Measurements from ENCODE around the gene WNT8B. TPM values are rescaled to one million over a fixed set of nuclear protein-coding genes. Genes with fewer than 3 reads are reported as not detected.

Gene WNT8B
- total and polyA plus RNA-seq, 9 of the 15 experiments (the other 6 are each of a cell fraction or from before 2014, with no cell fraction given): not detected

DNA sequence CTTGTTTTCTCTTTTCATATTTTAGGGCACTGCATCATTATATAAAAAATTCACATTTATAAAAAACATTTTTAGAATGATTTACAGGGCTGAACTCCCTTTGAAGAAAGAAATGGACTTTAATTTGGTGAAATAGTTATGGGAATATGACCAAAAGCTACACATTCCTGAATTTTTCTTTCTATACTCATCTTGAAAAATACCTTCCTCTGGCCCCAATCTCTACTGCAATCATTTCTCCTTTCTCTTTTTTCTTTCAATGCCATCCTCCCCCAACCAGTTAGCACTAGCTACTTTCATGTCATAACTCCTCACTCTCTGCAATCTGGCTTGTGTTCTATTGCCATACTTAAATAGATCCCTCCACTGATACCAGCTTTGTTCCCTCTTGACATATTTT is 6.2 kb downstream of the WNT8B start:
- Histone ChIP-seq H3K9ac (ENCODE audit: insufficient read depth in 1 of 2, low read depth in 2 of 2, low read length in 2 of 2) (no peak overlapping the region), H3K4me3 (no peak overlapping the region), H3K36me3 (ENCODE audit: control insufficient read depth, insufficient read depth, low read length) (no peaks in the 10 kb centered on the region), H3K4me1 (replicated peaks in 1 of 2; ENCODE audit: control insufficient read depth in 2 of 2, insufficient read depth in 2 of 2, low read length in 2 of 2) (no peaks in the 10 kb centered on the region), H3K9me1 (ENCODE audit: control insufficient read depth, insufficient read depth, low read length) (no peaks in the 10 kb centered on the region), H3K27me3 (ENCODE audit: control insufficient read depth in 2 of 2, insufficient read depth in 2 of 2, low read length in 2 of 2) (peaks cover 0 to 7% of the 10 kb centered on the region in 2 experiments; a peak in 2 of 5 replicates), H2AFZ (ENCODE audit: low read depth, low read length) (no peak overlapping the region), H4K20me1 (replicated peaks; ENCODE audit: control insufficient read depth, insufficient read depth, low read length) (no peaks in the 10 kb centered on the region), H3K79me2 (ENCODE audit: control insufficient read depth, insufficient read depth, low read length) (no peaks in the 10 kb centered on the region), H3K9me3 (replicated peaks; ENCODE audit: control insufficient read depth, insufficient read depth, low read depth, low read length) (no peaks in the 10 kb centered on the region), H3K27ac (ENCODE audit: extremely low read depth, low read depth, low read length) (no peak overlapping the region), H3K4me2 (ENCODE audit: insufficient read depth, low read length) (no peak overlapping the region)
- no peak for FAIRE-seq
- in situ Hi-C loops (cut with MboI) (no loop called here), intact Hi-C loops (cut with micrococcal nuclease) (no loop called here)
- TF ChIP-seq, protein P1, sequence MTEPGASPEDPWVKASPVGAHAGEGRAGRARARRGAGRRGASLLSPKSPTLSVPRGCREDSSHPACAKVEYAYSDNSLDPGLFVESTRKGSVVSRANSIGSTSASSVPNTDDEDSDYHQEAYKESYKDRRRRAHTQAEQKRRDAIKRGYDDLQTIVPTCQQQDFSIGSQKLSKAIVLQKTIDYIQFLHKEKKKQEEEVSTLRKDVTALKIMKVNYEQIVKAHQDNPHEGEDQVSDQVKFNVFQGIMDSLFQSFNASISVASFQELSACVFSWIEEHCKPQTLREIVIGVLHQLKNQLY (CRISPR knock-in tag; conservative IDR thresholded peaks at IDR 0.05): no peak
- TF ChIP-seq ZNF274 (IDR thresholded peaks at IDR 0.05; ENCODE audit: borderline replicate concordance, low read depth, low read length) (no peak), PCBP1 (IDR thresholded peaks at IDR 0.05; ENCODE audit: low read depth, low read length, poor library complexity, severe bottlenecking) (no peak), NFE2L1 (tag; IDR thresholded peaks at IDR 0.05; ENCODE audit: borderline replicate concordance, low read depth) (no peak), SREBF2 (CRISPR knock-in tag; IDR thresholded peaks at IDR 0.05) (no peak), MAFK (IDR thresholded peaks at IDR 0.05; ENCODE audit: low read length) (no peak), ZNF696 (CRISPR knock-in tag; conservative IDR thresholded peaks at IDR 0.05) (no peak)
- TF ChIP-seq, protein P2, sequence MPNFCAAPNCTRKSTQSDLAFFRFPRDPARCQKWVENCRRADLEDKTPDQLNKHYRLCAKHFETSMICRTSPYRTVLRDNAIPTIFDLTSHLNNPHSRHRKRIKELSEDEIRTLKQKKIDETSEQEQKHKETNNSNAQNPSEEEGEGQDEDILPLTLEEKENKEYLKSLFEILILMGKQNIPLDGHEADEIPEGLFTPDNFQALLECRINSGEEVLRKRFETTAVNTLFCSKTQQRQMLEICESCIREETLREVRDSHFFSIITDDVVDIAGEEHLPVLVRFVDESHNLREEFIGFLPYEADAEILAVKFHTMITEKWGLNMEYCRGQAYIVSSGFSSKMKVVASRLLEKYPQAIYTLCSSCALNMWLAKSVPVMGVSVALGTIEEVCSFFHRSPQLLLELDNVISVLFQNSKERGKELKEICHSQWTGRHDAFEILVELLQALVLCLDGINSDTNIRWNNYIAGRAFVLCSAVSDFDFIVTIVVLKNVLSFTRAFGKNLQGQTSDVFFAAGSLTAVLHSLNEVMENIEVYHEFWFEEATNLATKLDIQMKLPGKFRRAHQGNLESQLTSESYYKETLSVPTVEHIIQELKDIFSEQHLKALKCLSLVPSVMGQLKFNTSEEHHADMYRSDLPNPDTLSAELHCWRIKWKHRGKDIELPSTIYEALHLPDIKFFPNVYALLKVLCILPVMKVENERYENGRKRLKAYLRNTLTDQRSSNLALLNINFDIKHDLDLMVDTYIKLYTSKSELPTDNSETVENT (CRISPR knock-in tag; IDR thresholded peaks at IDR 0.05): no peak
- no peak for DNase-seq (ENCODE audit: extremely low read depth in 1 of 4, low spot score in 3 of 4)
- ChIA-PET POLR2A (interaction anchor here (1.3 kb wide), 1 partner anchor 12 kb away, joined by 12 read pairs; no protein-coding TSS in a partner anchor), CTCF (ENCODE audit: low intra/inter-chr PET ratio) (no interaction called here)
- no TSS peak for BruUV-seq (replicated peaks)
- no peak for ATAC-seq
